Progenitor cell of endocrine pancreas (in vitro differentiated cells): ENCODE results near the gene GRN. TPM values are rescaled to one million over a fixed set of nuclear protein-coding genes. Genes with fewer than 3 reads are reported as not detected.

Experiments used
- DNase-seq: peaks from one replicate; pipeline ENCODE4 v3.0.0; 2021; ENCODE audit warnings: low spot score; ENCODE audit not compliant: unreplicated experiment
- H3K27ac Mint-ChIP-seq: 2 replicates; pipeline ENCODE4 v1.8.0; 2021; ENCODE audit warnings: mild to moderate bottlenecking, moderate library complexity, mixed read lengths
- H3K27me3 Mint-ChIP-seq: 2 replicates; pipeline ENCODE4 v1.8.0; 2021; ENCODE audit warnings: mixed read lengths
- H3K36me3 Mint-ChIP-seq: 2 replicates; pipeline ENCODE4 v1.8.0; 2022; ENCODE audit warnings: mixed read lengths; ENCODE audit not compliant: insufficient read depth
- H3K4me1 Mint-ChIP-seq: 2 replicates; pipeline ENCODE4 v1.8.0; 2021; ENCODE audit warnings: low read depth, mixed read lengths
- H3K4me3 Mint-ChIP-seq: 2 replicates; pipeline ENCODE4 v1.8.0; 2021; ENCODE audit warnings: low read depth, mild to moderate bottlenecking, moderate library complexity, mixed read lengths
- H3K9me3 Mint-ChIP-seq: 2 replicates; pipeline ENCODE4 v1.8.0; 2021; ENCODE audit warnings: low read depth, mixed read lengths
- CTCF ChIP-seq: fragments of 200-600 bp; sonication (generic); IDR thresholded peaks from one replicate; pipeline ENCODE4 v1.5.0; 2021; ENCODE audit warnings: antibody characterized with exemption, mild to moderate bottlenecking; ENCODE audit not compliant: unreplicated experiment
- total RNA-seq: library from RNA; stranded (reverse); gene quantifications from 2 replicates; pipeline ENCODE4 v1.2.1, GENCODE V29; 2021

The GRN gene
- total RNA-seq, 1 donor from 2014 or later = 99.7 TPM

- H3K4me3 Mint-ChIP-seq = peak overlapping the region; percentile 55
- DNase-seq = no peak
- no peak for TF ChIP-seq CTCF
- no peak overlapping the region for H3K27ac Mint-ChIP-seq
- H3K36me3 Mint-ChIP-seq = no peaks in the 10 kb centered on the region
- peaks cover 3% of the 10 kb centered on the region for H3K4me1 Mint-ChIP-seq
- no peaks in the 10 kb centered on the region for H3K9me3 Mint-ChIP-seq
- peaks cover 47% of the 10 kb centered on the region for H3K27me3 Mint-ChIP-seq
Observed at GRCh38 chr17:44308865-44309264, 36.2 kb upstream of the GRN start.

GRCh38 chr17:44309472-44309871, 35.6 kb upstream of the GRN start:
- no peaks in the 10 kb centered on the region for H3K9me3 Mint-ChIP-seq
- no peak for DNase-seq
- H3K4me3 Mint-ChIP-seq = peak overlapping the region; percentile 55
- TF ChIP-seq CTCF = no peak
- peaks cover 50% of the 10 kb centered on the region for H3K27me3 Mint-ChIP-seq
- no peak overlapping the region for H3K27ac Mint-ChIP-seq
- H3K4me1 Mint-ChIP-seq = peaks cover 3% of the 10 kb centered on the region
- no peaks in the 10 kb centered on the region for H3K36me3 Mint-ChIP-seq

GRCh38 chr17:44310188-44310587, 34.9 kb upstream of the GRN start:
- TF ChIP-seq CTCF = no peak
- Mint-ChIP-seq H3K27ac (no peak overlapping the region), H3K4me1 (peaks cover 3% of the 10 kb centered on the region), H3K36me3 (no peaks in the 10 kb centered on the region), H3K27me3 (peaks cover 53% of the 10 kb centered on the region), H3K4me3 (no peak overlapping the region), H3K9me3 (no peaks in the 10 kb centered on the region)
- DNase-seq = no peak

GRCh38 chr17:44310609-44311376, 34.3 kb upstream of the GRN start:
- Mint-ChIP-seq H3K36me3 (no peaks in the 10 kb centered on the region), H3K27ac (no peak overlapping the region), H3K9me3 (no peaks in the 10 kb centered on the region), H3K4me1 (peaks cover 7% of the 10 kb centered on the region), H3K4me3 (no peak overlapping the region), H3K27me3 (peaks cover 58% of the 10 kb centered on the region)
- TF ChIP-seq CTCF = no peak
- DNase-seq = no peak

GRCh38 chr17:44311562-44312181, 33.4 kb upstream of the GRN start:
- no peaks in the 10 kb centered on the region for H3K9me3 Mint-ChIP-seq
- DNase-seq = no peak
- H3K27me3 Mint-ChIP-seq = peaks cover 61% of the 10 kb centered on the region
- H3K36me3 Mint-ChIP-seq = no peaks in the 10 kb centered on the region
- no peak overlapping the region for H3K27ac Mint-ChIP-seq
- H3K4me1 Mint-ChIP-seq = peaks cover 12% of the 10 kb centered on the region
- H3K4me3 Mint-ChIP-seq = no peak overlapping the region
- no peak for TF ChIP-seq CTCF
